CD4-positive, alpha-beta T cell treated with Interleukin-15 for 4 hours (primary cell): ENCODE data around the gene TJAP1.
"Not testable (repeated sequence)": the region's sequence is repeated elsewhere in the genome, so short reads cannot be mapped to it uniquely, and the experiment has no call there.

ENCODE experiments used
- DNase-seq: peaks from one replicate; pipeline ENCODE4 v3.0.0-alpha.2; 2020; ENCODE audit warnings: low spot score

TJAP1 gene

GRCh38 chr6:43505718-43506117 lies 28.3 kb downstream of the TJAP1 start:
- no peak for DNase-seq

DNA sequence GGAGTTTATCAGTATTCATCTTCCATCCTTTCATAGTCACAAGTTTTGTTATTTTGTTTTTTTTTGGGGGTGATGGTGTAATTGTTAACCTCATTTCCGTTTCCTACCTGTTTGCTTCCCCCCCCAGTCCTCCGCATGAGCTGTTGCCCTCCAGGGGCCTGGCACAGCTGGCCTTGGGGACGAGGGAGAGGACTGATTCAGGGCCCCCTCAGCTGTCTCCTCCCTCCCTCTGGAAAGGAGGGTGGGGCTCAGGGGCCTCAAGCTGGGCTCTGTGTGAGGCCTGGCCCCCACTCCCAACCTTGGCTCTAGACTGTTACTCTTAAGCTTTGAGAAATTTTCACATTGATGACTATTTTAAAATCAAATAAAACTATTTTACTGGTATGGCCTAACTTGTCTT lies 28.8 kb downstream of the TJAP1 start:
- no peak for DNase-seq

- peak; percentile 83 for DNase-seq
Measured at GRCh38 chr6:43506667-43507471, 29.5 kb downstream of the TJAP1 start.

DNA sequence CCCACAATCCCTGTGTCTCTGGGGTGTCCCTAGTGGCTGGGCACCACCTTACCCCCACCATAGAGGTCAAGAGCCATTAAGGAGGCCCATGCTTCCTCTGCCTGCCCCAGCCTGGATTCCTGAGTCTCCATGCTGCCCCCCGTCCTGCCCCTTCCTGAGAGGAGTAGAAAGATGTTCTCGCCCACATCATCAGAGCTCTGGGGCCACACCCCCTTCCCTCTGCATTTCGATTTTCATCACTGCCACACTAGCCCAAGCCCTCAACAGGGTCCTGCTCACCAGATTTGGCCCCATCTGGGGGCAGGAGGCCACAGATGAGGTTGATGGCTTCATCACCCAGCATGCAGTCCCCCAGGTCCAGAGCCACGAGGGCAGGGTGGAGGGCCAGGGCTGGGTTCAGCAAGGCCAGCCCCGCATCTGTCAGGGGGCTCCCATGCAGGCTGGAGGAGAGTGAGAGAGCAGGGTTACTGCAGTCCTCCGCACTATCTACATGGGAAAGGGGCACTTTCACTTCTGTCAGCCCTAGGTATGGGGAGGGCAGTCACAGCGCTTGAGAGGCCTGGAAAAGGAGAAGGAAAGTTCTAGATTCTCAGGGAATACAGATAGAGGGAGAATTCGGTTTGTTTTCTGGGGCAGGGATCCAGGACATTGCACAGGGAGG lies 31.2 kb downstream of the TJAP1 start:
- no peak for DNase-seq

GRCh38 chr6:43509142-43509983 lies 32.0 kb downstream of the TJAP1 start:
- no peak for DNase-seq

- DNase-seq: peak; percentile 74
Measured at GRCh38 chr6:43509984-43510826, 32.8 kb downstream of the TJAP1 start, which contains the start of gene LRRC73. Gene LRRC73 (minus strand): TSS chr6:43510346. CDS start chr6:43509785, 561 bp downstream.

- DNase-seq: no peak
Measured at GRCh38 chr6:43510827-43511163, 33.4 kb downstream of the TJAP1 start.

GRCh38 chr6:43511824-43512415 lies 34.5 kb downstream of the TJAP1 start:
- DNase-seq: no peak

GRCh38 chr6:43515808-43516207 lies 38.4 kb downstream of the TJAP1 start:
- no peak for DNase-seq

DNA sequence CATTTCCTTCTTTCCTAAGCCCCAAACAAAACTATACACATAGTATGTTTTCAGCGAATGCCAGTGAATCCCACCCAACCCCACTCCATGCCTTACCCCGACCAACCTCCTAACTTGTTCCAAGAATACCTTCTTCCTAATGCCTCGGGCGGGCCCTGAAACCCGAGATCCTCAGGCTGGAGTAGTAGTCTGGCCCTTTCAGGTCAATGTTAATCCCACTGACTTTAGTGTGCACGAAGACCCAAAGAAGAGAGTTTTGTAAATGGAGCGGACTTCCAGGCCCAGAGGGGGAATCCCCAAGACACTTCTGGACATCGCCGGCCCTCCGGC lies 39.0 kb downstream of the TJAP1 start:
- DNase-seq: no peak

DNA sequence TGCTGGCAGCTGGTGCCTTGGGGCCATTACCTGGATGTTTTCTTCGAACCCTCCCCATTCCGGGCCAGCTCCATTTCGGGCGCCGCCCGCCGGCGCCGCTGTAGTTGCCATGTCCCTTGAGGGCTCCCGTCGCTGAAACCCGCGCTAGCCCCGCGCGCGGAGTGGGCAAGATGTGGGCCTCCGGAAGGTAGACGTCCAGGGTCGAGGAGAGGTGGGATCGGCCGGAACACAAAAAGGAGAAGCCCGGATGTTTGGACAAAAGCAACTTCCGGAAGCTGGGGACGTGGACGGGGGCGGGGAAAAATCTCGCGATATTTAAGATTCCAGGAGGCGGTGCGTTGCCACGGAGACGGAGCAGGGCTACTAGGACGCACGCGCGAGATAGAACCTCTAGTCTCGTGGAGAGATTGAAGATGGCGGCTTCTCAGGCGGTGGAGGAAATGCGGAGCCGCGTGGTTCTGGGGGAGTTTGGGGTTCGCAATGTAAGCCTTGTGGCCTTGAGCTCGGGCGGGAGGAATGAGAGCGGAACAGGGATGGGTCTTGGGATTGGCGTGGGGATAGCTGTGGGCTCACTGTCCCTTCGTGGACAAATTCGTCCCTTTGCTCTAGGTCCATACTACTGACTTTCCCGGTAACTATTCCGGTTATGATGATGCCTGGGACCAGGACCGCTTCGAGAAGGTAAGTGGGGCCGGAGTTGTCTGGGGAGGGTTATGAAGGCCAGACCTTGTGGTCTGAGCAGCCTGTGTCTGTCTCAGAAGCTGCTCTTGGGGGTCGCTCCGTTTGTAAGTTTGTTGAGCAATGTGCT lies 39.5 kb downstream of the TJAP1 start, which contains the start of the genes POLR1C and YIPF3:
Gene POLR1C (plus strand): TSS at position 393 of the 808 bp plus-strand sequence. CDS start 21 bp downstream, at position 414.
Gene YIPF3 (minus strand): TSS at position 230 of the 808 bp plus-strand sequence. CDS start 119 bp downstream, at position 111.
- peak; percentile 95 for DNase-seq

GRCh38 chr6:43517505-43518357 lies 40.4 kb downstream of the TJAP1 start:
- no peak for DNase-seq

GRCh38 chr6:43520097-43520496 lies 42.7 kb downstream of the TJAP1 start:
- no peak for DNase-seq

DNA sequence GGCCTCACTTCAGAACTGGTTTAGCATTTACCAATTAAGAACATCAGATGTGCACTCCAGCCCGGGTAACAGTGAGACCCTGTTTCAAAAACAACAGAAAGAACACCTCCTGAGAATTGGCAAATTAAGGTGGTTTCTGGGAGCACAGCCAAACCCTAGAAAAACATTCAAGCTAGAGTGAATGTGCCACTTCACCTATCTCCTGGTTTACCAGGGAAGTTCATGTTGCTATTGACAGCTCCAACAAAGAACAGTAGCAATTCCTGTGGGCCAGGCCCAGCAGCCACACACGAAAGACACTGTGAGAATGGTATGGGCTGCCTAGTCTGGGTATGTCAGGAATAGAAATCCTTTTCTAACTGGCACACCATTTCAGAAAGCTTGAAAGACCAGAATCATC lies 44.5 kb downstream of the TJAP1 start:
- no peak for DNase-seq

DNA sequence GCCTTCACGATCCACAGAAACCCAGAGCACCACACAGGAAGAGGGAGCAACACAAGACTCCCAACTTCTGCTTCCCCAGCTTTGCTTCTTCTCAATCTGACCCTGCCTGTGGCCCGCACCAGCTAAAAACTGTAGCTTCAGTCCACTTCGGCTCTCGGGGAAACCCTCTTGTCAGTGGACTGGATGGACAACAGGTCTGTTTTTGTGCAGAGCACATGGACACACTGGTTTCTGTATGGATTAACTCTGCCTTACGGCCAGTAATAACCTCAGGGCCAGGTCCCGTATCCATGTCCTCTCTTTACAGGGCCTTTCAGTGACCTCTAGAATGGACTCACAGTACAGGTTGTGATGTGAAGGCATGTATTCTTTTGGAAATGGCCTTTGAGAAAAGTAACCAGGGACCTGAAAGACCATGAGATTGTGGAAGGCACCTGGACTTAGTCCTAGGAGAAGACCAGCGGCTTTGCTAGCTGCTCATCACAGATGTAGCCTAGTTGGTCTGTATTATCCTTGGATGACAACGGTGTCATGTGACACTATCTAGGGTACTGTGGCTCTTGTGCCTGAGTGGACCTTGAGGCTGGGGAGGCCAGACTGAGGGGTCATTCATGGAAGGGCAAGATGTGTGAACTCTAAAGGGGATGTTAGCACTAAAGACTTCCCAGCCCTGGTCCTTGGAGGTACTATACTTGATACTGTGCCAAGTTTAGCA lies 45.3 kb downstream of the TJAP1 start:
- DNase-seq: no peak

GRCh38 chr6:43523284-43523683 lies 45.9 kb downstream of the TJAP1 start:
- no peak for DNase-seq

DNA sequence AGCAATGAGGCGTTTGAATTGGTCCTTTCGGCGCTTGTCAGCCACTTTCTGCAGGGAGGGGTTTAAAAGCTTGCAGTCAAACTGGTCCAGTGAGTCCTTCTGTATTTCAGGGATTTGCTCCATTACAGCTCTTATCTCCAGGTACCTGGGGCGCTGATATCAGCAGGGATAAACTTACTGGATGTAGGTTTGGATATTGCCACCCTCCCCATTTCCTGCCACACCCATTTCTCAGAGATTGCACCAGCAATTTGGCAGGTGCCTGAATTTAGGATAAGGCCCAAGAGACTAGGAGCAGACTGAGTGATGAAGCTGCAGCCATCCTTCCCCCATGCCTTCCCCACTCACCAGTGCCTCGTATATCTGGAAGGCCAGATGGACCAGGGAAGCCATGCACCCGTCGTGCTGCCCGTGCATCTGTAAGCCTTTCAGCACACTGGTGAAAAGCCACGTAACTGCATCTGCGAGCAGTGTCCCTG lies 47.2 kb downstream of the TJAP1 start:
- no peak for DNase-seq

DNA sequence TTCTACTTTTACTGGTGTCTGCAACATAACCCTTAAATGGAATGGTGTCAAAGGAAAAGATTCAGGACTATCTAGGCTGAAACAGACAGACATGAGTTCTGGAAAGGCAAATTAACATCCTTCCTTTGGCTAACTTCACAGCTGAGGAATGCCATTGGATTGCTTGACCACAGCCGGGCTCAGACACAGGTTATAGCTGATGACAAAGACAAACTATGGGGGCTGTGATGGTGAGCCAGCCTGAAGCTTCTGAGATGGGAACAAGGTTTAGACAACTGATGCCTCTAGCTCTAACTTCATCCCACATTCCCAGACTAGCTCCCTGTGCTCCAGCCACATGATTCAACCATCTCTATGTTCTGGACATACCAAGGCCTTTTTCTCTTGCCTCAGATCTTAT lies 54.8 kb downstream of the TJAP1 start:
- DNase-seq: no peak

DNA sequence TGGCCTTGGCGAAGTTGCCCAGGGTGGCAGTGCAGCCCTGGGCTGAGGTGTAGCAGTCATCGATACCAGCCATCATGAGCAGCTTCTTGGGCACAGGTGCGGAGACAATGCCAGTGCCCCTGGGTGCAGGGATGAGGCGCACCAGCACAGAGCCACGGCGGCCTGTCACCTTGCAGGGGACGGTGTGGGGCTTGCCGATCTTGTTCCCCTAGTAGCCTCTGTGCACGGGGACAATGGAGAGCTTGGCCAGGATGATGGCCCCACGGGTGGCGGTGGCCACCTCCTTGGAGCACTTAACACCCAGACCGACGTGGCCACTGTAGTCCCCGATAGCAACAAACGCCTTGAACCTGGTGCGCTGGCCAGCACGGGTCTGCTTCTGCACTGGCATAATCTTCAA lies 61.6 kb downstream of the TJAP1 start:
- DNase-seq: not testable (repeated sequence)
